Measurements from ENCODE around the gene LIPG. TPM values are rescaled to one million over a fixed set of nuclear protein-coding genes. Genes with fewer than 3 reads are reported as not detected.
A peak's percentile ranks its signal among the peaks of the same experiment; 100 is the strongest.
"Not testable (repeated sequence)": the region's sequence is repeated elsewhere in the genome, so short reads cannot be mapped to it uniquely, and the experiment has no call there.

LIPG gene
- polyA plus RNA-seq, 4 donors: 1.9 to 33.0 (median 17.8) TPM

- Histone ChIP-seq H3K4me1 (ENCODE audit: control insufficient read depth in 3 of 3, insufficient read depth in 2 of 3, low read depth in 1 of 3, low read length in 2 of 3) (peaks cover 0 to 17% (median 0%) of the 10 kb centered on the region in 3 donors), H3K36me3 (ENCODE audit: control insufficient read depth in 3 of 3, insufficient read depth in 2 of 3, low read depth in 1 of 3, low read length in 3 of 3) (peaks cover 3 to 84% (median 4%) of the 10 kb centered on the region in 3 donors), H3K4me3 (ENCODE audit: low read depth in 1 of 3, low read length in 3 of 3) (no peak overlapping the region), H3K27ac (ENCODE audit: low read depth in 1 of 3, low read length in 2 of 3) (peak overlapping the region in 1 of 3 donors; percentile 22), H3K9me3 (ENCODE audit: control insufficient read depth in 2 of 2, insufficient read depth in 1 of 2, low read depth in 1 of 2, low read length in 1 of 2) (no peaks in the 10 kb centered on the region), H3K27me3 (ENCODE audit: control insufficient read depth in 3 of 3, insufficient read depth in 3 of 3, low read length in 3 of 3) (no peaks in the 10 kb centered on the region)
- WGBS, 3 donors: 69 to 79% (median 78%) methylated on average over 3 of the region's 3 CpGs
- DNase-seq (no peak), FAIRE-seq (no peak)
Observed at GRCh38 chr18:49584394-49584793, 22.5 kb downstream of the LIPG start.

GRCh38 chr18:49584951-49585350, 23.1 kb downstream of the LIPG start:
- not testable (repeated sequence) for DNase-seq; H3K9me3 ChIP-seq (ENCODE audit: control insufficient read depth in 2 of 2, insufficient read depth in 1 of 2, low read depth in 1 of 2, low read length in 1 of 2); FAIRE-seq; H3K27me3 ChIP-seq (ENCODE audit: control insufficient read depth in 3 of 3, insufficient read depth in 3 of 3, low read length in 3 of 3); H3K4me3 ChIP-seq (ENCODE audit: low read depth in 1 of 3, low read length in 3 of 3); H3K27ac ChIP-seq (ENCODE audit: low read depth in 1 of 3, low read length in 2 of 3)
- H3K4me1 ChIP-seq (ENCODE audit: control insufficient read depth in 3 of 3, insufficient read depth in 2 of 3, low read depth in 1 of 3, low read length in 2 of 3): peaks cover 0 to 18% (median 0%) of the 10 kb centered on the region in 3 donors
- WGBS, 3 donors: 58 to 86% (median 74%) methylated on average over 4 of the region's 4 CpGs
- H3K36me3 ChIP-seq (ENCODE audit: control insufficient read depth in 3 of 3, insufficient read depth in 2 of 3, low read depth in 1 of 3, low read length in 3 of 3): peaks cover 3 to 82% (median 4%) of the 10 kb centered on the region in 3 donors

GRCh38 chr18:49585781-49586663, 24.2 kb downstream of the LIPG start:
- DNase-seq: peak in 1 of 2 donors; percentile 41
- Histone ChIP-seq H3K27ac (ENCODE audit: low read depth in 1 of 3, low read length in 2 of 3) (peak overlapping the region in 1 of 3 donors; percentile 44), H3K4me1 (ENCODE audit: control insufficient read depth in 3 of 3, insufficient read depth in 2 of 3, low read depth in 1 of 3, low read length in 2 of 3) (peaks cover 0 to 29% (median 0%) of the 10 kb centered on the region in 3 donors), H3K36me3 (ENCODE audit: control insufficient read depth in 3 of 3, insufficient read depth in 2 of 3, low read depth in 1 of 3, low read length in 3 of 3) (peaks cover 0 to 81% (median 0%) of the 10 kb centered on the region in 3 donors), H3K27me3 (ENCODE audit: control insufficient read depth in 3 of 3, insufficient read depth in 3 of 3, low read length in 3 of 3) (no peaks in the 10 kb centered on the region), H3K4me3 (ENCODE audit: low read depth in 1 of 3, low read length in 3 of 3) (no peak overlapping the region), H3K9me3 (ENCODE audit: control insufficient read depth in 2 of 2, insufficient read depth in 1 of 2, low read depth in 1 of 2, low read length in 1 of 2) (no peaks in the 10 kb centered on the region)
- FAIRE-seq: no peak
- WGBS, 3 donors: 43 to 68% (median 59%) methylated on average over 9 of the region's 9 CpGs

GRCh38 chr18:49588171-49588570, 26.3 kb downstream of the LIPG start:
- FAIRE-seq: no peak
- H3K9me3 ChIP-seq (ENCODE audit: control insufficient read depth in 2 of 2, insufficient read depth in 1 of 2, low read depth in 1 of 2, low read length in 1 of 2): no peaks in the 10 kb centered on the region
- WGBS, 3 donors: 87 to 94% (median 92%) methylated on average over 6 of the region's 6 CpGs
- no peak overlapping the region for H3K4me3 ChIP-seq (ENCODE audit: low read depth in 1 of 3, low read length in 3 of 3)
- no peaks in the 10 kb centered on the region for H3K27me3 ChIP-seq (ENCODE audit: control insufficient read depth in 3 of 3, insufficient read depth in 3 of 3, low read length in 3 of 3)
- no peak for DNase-seq
- no peak overlapping the region for H3K27ac ChIP-seq (ENCODE audit: low read depth in 1 of 3, low read length in 2 of 3)
- H3K36me3 ChIP-seq (ENCODE audit: control insufficient read depth in 3 of 3, insufficient read depth in 2 of 3, low read depth in 1 of 3, low read length in 3 of 3): peaks cover 0 to 65% (median 0%) of the 10 kb centered on the region in 3 donors
- peaks cover 0 to 41% (median 0%) of the 10 kb centered on the region in 3 donors for H3K4me1 ChIP-seq (ENCODE audit: control insufficient read depth in 3 of 3, insufficient read depth in 2 of 3, low read depth in 1 of 3, low read length in 2 of 3)

GRCh38 chr18:49588971-49589370, 27.1 kb downstream of the LIPG start:
- Histone ChIP-seq H3K27me3 (ENCODE audit: control insufficient read depth in 3 of 3, insufficient read depth in 3 of 3, low read length in 3 of 3) (no peaks in the 10 kb centered on the region), H3K36me3 (ENCODE audit: control insufficient read depth in 3 of 3, insufficient read depth in 2 of 3, low read depth in 1 of 3, low read length in 3 of 3) (peaks cover 0 to 62% (median 0%) of the 10 kb centered on the region in 3 donors), H3K9me3 (ENCODE audit: control insufficient read depth in 2 of 2, insufficient read depth in 1 of 2, low read depth in 1 of 2, low read length in 1 of 2) (no peaks in the 10 kb centered on the region), H3K4me3 (ENCODE audit: low read depth in 1 of 3, low read length in 3 of 3) (no peak overlapping the region), H3K27ac (ENCODE audit: low read depth in 1 of 3, low read length in 2 of 3) (no peak overlapping the region), H3K4me1 (ENCODE audit: control insufficient read depth in 3 of 3, insufficient read depth in 2 of 3, low read depth in 1 of 3, low read length in 2 of 3) (peaks cover 0 to 41% (median 0%) of the 10 kb centered on the region in 3 donors)
- DNase-seq (no peak), FAIRE-seq (no peak)
- WGBS, 3 donors: 79 to 86% (median 81%) methylated on average over 12 of the region's 12 CpGs

- DNase-seq: peak; percentile 74 to 85
- Histone ChIP-seq H3K27ac (ENCODE audit: low read depth in 1 of 3, low read length in 2 of 3) (peak overlapping the region; percentile 43 to 89 (median 59)), H3K4me1 (ENCODE audit: control insufficient read depth in 3 of 3, insufficient read depth in 2 of 3, low read depth in 1 of 3, low read length in 2 of 3) (peaks cover 0 to 38% (median 0%) of the 10 kb centered on the region in 3 donors), H3K27me3 (ENCODE audit: control insufficient read depth in 3 of 3, insufficient read depth in 3 of 3, low read length in 3 of 3) (no peaks in the 10 kb centered on the region), H3K4me3 (ENCODE audit: low read depth in 1 of 3, low read length in 3 of 3) (no peak overlapping the region), H3K9me3 (ENCODE audit: control insufficient read depth in 2 of 2, insufficient read depth in 1 of 2, low read depth in 1 of 2, low read length in 1 of 2) (no peaks in the 10 kb centered on the region), H3K36me3 (ENCODE audit: control insufficient read depth in 3 of 3, insufficient read depth in 2 of 3, low read depth in 1 of 3, low read length in 3 of 3) (peaks cover 0 to 51% (median 0%) of the 10 kb centered on the region in 3 donors)
- FAIRE-seq: no peak
- WGBS, 3 donors: 24 to 71% (median 45%) methylated on average over 10 of the region's 10 CpGs
Observed at GRCh38 chr18:49590608-49591007, 28.8 kb downstream of the LIPG start.

- no peak for FAIRE-seq
Observed at GRCh38 chr18:49591271-49591670, 29.4 kb downstream of the LIPG start.

GRCh38 chr18:49591775-49592174, 29.9 kb downstream of the LIPG start:
- 6 to 38% (median 17%) methylated on average over 4 of the region's 4 CpGs for WGBS, 3 donors
- Histone ChIP-seq H3K4me3 (ENCODE audit: low read depth in 1 of 3, low read length in 3 of 3) (no peak overlapping the region), H3K27me3 (ENCODE audit: control insufficient read depth in 3 of 3, insufficient read depth in 3 of 3, low read length in 3 of 3) (no peaks in the 10 kb centered on the region), H3K4me1 (ENCODE audit: control insufficient read depth in 3 of 3, insufficient read depth in 2 of 3, low read depth in 1 of 3, low read length in 2 of 3) (peaks cover 0 to 26% (median 0%) of the 10 kb centered on the region in 3 donors), H3K9me3 (ENCODE audit: control insufficient read depth in 2 of 2, insufficient read depth in 1 of 2, low read depth in 1 of 2, low read length in 1 of 2) (no peaks in the 10 kb centered on the region), H3K27ac (ENCODE audit: low read depth in 1 of 3, low read length in 2 of 3) (peak overlapping the region in 1 of 3 donors; percentile 89), H3K36me3 (ENCODE audit: control insufficient read depth in 3 of 3, insufficient read depth in 2 of 3, low read depth in 1 of 3, low read length in 3 of 3) (peaks cover 0 to 43% (median 0%) of the 10 kb centered on the region in 3 donors)
- DNase-seq (peak; percentile 88 to 95), FAIRE-seq (peak; percentile 36)

More at GRCh38 chr18:49591271-49591670, 29.4 kb downstream of the LIPG start:
- H3K4me1 ChIP-seq (ENCODE audit: control insufficient read depth in 3 of 3, insufficient read depth in 2 of 3, low read depth in 1 of 3, low read length in 2 of 3): peaks cover 0 to 31% (median 0%) of the 10 kb centered on the region in 3 donors
- H3K27ac ChIP-seq (ENCODE audit: low read depth in 1 of 3, low read length in 2 of 3): peak overlapping the region; percentile 43 to 89 (median 59)
- no peaks in the 10 kb centered on the region for H3K27me3 ChIP-seq (ENCODE audit: control insufficient read depth in 3 of 3, insufficient read depth in 3 of 3, low read length in 3 of 3)
- H3K9me3 ChIP-seq (ENCODE audit: control insufficient read depth in 2 of 2, insufficient read depth in 1 of 2, low read depth in 1 of 2, low read length in 1 of 2): no peaks in the 10 kb centered on the region
- H3K4me3 ChIP-seq (ENCODE audit: low read depth in 1 of 3, low read length in 3 of 3): no peak overlapping the region
- peak; percentile 59 to 75 for DNase-seq
- WGBS, 3 donors: 19 to 56% (median 26%) methylated on average over 3 of the region's 3 CpGs
- H3K36me3 ChIP-seq (ENCODE audit: control insufficient read depth in 3 of 3, insufficient read depth in 2 of 3, low read depth in 1 of 3, low read length in 3 of 3): peaks cover 0 to 48% (median 0%) of the 10 kb centered on the region in 3 donors

Measured in small intestine (tissue), 7 donors.